EL (cell line): ENCODE results near the gene GAPT.
"Not testable (repeated sequence)": the region's sequence is repeated elsewhere in the genome, so short reads cannot be mapped to it uniquely, and the experiment has no call there.

Source experiments
- DNase-seq: peaks from one replicate; pipeline ENCODE4 v3.0.0-alpha.2; 2016

Gene GAPT

GRCh38 chr5:58505971-58506640 is 14.9 kb downstream of the GAPT start:
- DNase-seq = no peak

GRCh38 chr5:58507715-58508114 is 16.5 kb downstream of the GAPT start:
- no peak for DNase-seq

- DNase-seq = no peak
These were observed 26.0 kb downstream of the GAPT start for GRCh38 chr5:58517198-58517597.

- DNase-seq = no peak
These were observed 32.7 kb downstream of the GAPT start for GRCh38 chr5:58523956-58524355.

GRCh38 chr5:58524571-58524970 is 33.3 kb downstream of the GAPT start:
- DNase-seq = no peak

GRCh38 chr5:58530942-58531490 is 39.8 kb downstream of the GAPT start:
- no peak for DNase-seq

- DNase-seq = not testable (repeated sequence)
These were observed 50.7 kb downstream of the GAPT start for GRCh38 chr5:58541935-58542334.

- no peak for DNase-seq
These were observed 51.5 kb downstream of the GAPT start for GRCh38 chr5:58542709-58543108.

GRCh38 chr5:58543723-58544122 is 52.5 kb downstream of the GAPT start:
- no peak for DNase-seq

GRCh38 chr5:58544195-58544594 is 53.0 kb downstream of the GAPT start:
- no peak for DNase-seq

GRCh38 chr5:58544926-58545325 is 53.7 kb downstream of the GAPT start:
- DNase-seq = no peak

- no peak for DNase-seq
These were observed 54.7 kb downstream of the GAPT start for GRCh38 chr5:58545912-58546311.
